ENCODE data around the gene RILPL2. TPM values are rescaled to one million over a fixed set of nuclear protein-coding genes. Genes with fewer than 3 reads are reported as not detected.

The RILPL2 gene
- total and polyA plus RNA-seq, 9 of the 15 experiments (the other 6 are each of a cell fraction or from before 2014, with no cell fraction given), result 0.61 to 5.8 (median 4.3) TPM

GRCh38 chr12:123457980-123458779 is 21.7 kb upstream of the RILPL2 start, which contains the start of gene SNRNP35 (continued):
- peak; percentile 70 for TF ChIP-seq MGA (IDR thresholded peaks at IDR 0.05)
- peak; percentile 90 for TF ChIP-seq AFF4 (CRISPR knock-in tag; IDR thresholded peaks at IDR 0.05)
- TF ChIP-seq TCF7 (IDR thresholded peaks at IDR 0.05; ENCODE audit: borderline replicate concordance), result no peak
- TF ChIP-seq ZNF431 (CRISPR knock-in tag; IDR thresholded peaks at IDR 0.05), result peak; percentile 65
- TF ChIP-seq RB1 (IDR thresholded peaks at IDR 0.05; ENCODE audit: low read depth), result peak; percentile 92
- peak; percentile 81 for TF ChIP-seq POLR2B (IDR thresholded peaks at IDR 0.05; ENCODE audit: low read depth, partially characterized antibody)
- TF ChIP-seq ATF7 (IDR thresholded peaks at IDR 0.05), result no peak; the same call in 1 of the 2 replicates
- no peak for TF ChIP-seq TCFL5 (CRISPR knock-in tag; conservative IDR thresholded peaks at IDR 0.05)
- 0 out of 2 replicates have a peak, but pooled peaks have one; percentile 80 for TF ChIP-seq ZBTB43 (CRISPR knock-in tag; IDR thresholded peaks at IDR 0.05)
- TF ChIP-seq FOSL1 (tag; conservative IDR thresholded peaks at IDR 0.05), result peak; percentile 31; the same call in 1 of the 2 replicates

Data from K562 (cell line).